Tibial nerve (tissue), 3 donors: ENCODE results near the gene BSCL2.

Source experiments
- CTCF ChIP-seq, 5 experiments: fragments of 200-600 bp in 3 of 5; fragments of 450-650 bp in 2 of 5; sonication (generic) in 3 of 5; IDR thresholded peaks; one replicate each; pipeline ENCODE4 v1.5.1; 2016 to 2019; ENCODE audit warnings: antibody characterized with exemption in 5 of 5, mild to moderate bottlenecking in 3 of 5, moderate library complexity in 2 of 5
- POLR2A ChIP-seq, 2 donors: fragments of 450-650 bp; IDR thresholded peaks; one replicate each; pipeline ENCODE4 v1.6.1; 2017; ENCODE audit warnings: antibody characterized with exemption in 2 of 2, mild to moderate bottlenecking in 2 of 2, moderate library complexity in 2 of 2

- TF ChIP-seq CTCF (IDR thresholded peaks at IDR 0.05) (no peak), POLR2A (IDR thresholded peaks at IDR 0.05) (no peak)
Measured at GRCh38 chr11:62716816-62717215, 9.6 kb upstream of the BSCL2 start.
